Measurements from ENCODE around the gene PROZ.
A peak's percentile ranks its signal among the peaks of the same experiment; 100 is the strongest.

Gene PROZ

DNA sequence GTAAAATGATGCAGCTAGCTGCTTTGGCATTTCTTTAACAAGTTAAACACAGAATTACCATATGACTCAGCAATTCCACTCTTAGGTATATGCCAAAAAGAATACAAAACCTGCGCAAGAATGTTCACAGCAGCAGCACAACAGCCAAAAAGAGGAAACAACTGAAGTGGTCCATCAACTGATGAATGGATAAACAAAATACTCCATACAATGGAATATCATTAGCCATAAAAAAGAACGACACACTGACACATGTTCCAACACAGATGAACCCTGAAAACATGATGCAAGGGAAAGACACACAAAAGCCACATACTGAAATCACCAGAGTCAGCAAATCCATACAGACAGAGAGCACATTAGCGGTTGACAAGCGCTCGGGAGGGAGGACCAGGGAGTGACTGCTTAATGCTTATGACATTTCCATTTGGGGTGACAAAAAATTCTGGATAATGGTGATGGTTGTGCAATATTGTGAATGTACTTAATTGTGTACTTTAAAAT is 47.0 kb downstream of the PROZ start:
- DNase-seq (ENCODE audit: low spot score) = no peak

DNA sequence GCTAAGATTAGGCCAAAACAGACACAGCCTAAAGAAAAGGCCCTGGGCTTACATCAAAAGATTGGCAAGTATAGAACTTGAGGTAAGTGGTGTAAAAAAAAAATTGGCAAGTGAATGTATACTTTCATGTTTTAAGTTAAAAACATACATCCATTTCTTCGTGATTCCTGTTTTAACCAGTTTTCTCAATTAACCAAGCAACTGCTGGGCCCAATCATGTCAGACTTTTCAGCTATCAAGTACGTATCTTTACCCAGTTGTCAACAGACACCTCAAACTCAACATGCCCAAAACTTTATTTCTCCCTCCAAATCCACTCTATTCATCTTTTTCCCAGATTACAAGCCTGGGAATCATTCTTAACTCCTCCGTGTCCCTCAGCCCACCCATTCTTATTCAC is 49.0 kb downstream of the PROZ start:
- no peak for DNase-seq (ENCODE audit: low spot score)

DNA sequence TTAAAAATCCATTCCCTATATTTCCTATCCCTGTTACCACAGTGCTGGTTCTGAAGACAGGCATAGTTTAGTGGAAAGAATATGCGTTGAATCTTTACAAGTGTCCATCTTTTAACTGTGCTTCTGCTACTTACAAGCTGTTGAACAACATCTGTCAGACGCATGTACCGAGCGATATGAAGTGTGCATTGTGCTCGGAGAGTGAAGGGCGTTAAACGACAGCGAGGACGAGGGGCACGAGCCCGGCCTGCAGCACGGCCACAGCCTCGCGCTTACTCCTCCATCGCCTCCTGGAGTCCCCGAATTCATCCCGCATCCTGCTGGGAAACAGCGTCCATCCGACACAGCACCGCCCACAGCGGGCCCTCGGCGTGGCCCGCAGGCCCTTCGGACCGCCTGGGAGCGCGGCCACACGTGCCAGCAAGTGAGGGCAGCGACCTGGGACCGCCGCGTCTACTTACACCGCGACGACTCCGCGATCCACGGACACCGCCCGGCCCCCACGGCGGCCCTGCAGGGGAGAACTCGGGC is 49.5 kb downstream of the PROZ start:
- DNase-seq (ENCODE audit: low spot score) = no peak

DNA sequence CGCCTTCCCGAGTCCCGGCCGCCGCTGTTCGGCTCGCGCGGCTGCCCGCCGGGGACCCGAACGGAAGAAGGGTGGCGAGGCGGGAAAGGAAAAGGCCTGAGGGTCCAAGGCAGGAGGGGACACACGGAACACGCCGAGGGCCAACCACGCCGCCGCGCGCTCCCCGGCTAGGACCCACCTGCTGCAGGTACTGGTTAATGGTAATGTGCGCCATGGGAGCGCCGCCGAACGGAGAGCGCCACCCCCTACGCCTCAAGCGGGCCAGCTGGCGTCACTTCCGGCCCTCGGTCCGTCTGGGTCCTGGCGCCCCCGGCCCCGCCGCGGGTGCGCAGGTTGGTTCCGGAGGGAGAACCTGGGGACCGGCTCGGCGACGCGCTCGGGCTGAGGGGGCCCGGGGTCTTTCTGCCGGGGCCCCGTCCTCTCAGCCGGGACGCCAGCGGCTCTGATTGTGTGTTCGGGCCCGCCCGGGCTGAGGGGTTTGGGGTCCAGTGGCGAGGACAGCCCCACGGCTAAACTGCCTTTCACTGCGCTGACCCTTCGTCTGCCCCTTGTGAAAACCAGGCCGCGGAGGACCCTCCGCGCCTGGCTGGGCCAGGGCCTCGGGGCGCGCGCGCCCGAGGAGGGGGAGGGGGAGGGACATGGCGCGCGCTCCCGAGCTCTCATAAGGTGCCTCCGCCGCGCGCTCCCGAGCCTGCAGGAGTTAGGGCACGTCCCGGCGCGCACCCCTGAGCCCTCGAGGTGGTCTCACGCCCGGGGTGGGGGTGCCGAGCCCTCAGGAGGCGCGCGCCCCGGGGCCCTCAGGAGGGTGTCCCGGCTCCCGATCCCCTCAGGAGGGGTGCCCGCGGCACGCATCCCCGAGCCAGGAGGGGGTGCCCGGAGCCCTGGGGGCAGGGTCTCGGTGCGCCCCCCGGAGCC is 50.2 kb downstream of the PROZ start, which contains the start of gene PCID2:
PCID2 (minus strand) TSS at position 249 of the 915 bp plus-strand sequence; CDS start at position 214, 35 bp downstream.
- DNase-seq (ENCODE audit: low spot score) = peak; percentile 86

DNA sequence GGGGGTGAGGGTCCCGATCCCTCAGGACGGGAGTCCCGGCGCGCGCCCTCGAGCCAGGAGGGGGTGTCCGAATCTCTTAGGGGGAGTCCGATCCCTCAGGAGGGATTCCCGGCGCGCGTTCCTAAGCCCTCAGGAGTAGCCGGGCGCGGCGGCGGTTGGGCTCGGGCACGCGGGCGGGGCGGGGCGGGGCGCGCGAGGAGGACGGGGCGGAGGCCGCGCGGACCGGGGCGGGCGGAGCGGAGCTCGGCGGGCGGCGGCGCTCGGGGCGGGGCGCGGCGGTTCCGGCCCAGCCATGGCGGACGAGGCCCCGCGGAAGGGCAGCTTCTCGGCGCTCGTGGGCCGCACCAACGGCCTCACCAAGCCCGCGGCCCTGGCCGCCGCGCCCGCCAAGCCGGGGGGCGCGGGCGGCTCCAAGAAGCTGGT is 50.9 kb downstream of the PROZ start, which contains the start of gene CUL4A:
CUL4A (plus strand) TSS at position 278 of the 423 bp plus-strand sequence; CDS start at position 293, 15 bp downstream.
- peak; percentile 68 for DNase-seq (ENCODE audit: low spot score)

DNA sequence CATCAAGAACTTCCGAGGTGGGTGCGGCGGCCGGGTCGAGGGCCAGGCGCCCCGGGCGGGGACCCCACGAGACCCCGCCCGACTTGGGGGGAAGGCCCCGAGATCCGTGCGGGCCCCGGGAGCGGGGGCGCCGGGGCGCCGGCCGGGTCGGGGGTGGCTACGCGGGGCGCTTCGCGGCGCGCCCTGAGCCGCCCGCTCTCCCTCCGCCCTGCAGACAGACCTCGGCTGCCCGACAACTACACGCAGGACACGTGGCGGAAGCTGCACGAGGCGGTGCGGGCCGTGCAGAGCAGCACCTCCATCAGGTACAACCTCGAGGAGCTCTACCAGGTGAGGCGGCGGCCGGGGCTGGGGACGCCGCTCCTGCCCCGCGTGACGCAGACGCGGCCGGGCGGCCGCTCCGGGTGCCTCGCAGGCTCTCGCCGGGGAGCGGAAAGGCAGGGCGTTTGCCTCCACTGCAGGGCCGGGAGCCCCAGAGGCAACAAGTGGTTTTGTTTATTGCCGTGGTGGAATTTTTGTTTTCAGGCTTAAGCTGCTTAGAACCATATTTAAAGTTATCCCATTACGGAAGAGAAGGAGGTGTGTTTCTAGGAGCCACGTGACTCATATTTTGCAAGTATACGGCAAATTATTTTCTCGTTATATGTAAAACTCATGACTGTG is 51.4 kb downstream of the PROZ start:
- DNase-seq (ENCODE audit: low spot score) = peak; percentile 69

DNA sequence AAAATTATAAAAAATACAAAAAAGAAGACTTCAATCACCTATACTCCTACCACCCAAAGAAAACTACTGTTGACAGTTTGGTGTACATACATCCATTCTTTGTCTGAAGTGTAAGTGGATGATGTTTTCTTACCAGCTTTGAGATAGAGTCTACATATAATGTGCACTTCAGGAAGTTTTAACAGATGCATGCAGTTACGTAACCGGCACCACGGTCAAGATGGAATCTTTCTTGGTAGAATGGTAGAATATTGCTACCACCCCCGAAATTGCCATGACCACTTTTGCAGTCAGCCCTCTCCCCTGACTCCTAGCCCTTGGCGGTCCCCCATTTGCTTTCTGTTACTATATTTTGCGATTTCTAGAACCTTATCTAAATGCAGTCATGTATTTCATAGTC is 52.4 kb downstream of the PROZ start:
- no peak for DNase-seq (ENCODE audit: low spot score)

DNA sequence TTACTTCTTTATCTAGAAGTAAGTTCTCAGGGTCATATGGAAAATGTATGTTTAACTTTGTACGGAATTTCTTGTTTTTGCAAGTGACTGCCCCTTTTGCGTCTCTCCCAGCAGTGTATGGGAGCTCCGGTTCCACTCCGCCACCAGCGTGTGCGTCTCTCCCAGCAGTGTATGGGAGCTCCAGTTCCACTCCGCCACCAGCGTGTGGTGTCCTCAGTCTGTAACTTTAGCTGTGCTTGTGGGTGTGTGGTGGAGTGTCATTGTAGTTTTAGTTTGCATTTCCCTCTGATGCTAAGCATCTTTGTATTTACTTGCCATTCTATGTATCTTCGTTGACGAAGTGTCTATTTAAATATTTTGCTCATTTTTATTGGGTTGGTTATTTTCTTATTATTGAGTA is 53.3 kb downstream of the PROZ start:
- no peak for DNase-seq (ENCODE audit: low spot score)

DNA sequence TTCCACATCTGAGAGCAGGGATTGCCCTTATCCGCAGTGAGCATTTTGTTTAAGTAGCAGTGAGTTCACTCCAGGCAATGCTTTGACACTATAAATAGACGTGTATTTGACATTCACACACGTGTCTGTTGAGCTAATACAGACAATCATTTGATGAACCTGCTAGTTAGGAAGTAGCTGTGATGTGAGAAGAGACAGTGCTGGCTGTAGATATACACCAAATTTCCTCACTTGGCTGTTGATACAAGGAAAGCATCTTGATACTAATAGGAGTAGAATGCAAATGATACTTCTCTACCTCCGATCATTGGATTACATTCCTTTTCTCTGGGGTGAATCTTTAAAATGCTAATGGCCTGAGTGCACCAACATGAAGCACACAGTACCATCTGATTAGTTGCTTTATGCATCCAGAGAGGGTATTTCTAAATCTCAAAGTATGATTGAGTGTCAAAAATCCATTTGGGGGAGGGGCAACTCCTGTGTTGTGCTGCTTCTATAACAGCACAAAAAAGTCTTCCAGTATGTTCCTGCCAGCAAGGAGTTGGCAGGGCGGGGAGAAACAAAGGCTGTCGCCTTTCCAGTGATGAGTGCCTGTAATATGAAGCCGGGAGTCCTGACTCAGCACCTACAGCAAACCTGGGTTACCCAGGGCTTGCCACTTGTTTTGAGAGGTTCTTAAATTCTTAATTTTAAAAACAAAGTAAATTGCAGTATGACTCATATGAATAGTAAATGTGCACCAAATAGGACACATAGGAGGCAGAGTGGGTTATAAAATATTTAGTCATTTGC is 58.0 kb downstream of the PROZ start:
- DNase-seq (ENCODE audit: low spot score) = no peak

DNA sequence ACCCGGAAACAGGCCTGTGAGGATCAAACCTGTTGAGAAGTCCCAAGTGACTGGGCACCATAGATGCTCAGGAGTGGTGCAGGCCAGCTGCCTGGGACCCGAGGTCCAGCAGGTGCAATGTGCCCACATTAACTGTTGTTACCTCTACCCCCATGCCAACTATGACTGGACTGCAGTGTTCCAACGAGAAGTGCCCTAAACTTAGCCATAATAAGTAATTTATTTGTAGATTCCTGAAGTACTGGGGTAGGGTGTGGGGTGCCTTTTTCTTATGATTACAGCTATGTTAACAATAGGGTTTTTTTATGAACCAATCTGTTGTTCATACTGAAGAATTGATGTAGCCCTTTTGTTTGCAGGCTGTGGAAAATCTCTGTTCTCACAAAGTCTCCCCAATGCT is 60.1 kb downstream of the PROZ start:
- DNase-seq (ENCODE audit: low spot score) = no peak

DNA sequence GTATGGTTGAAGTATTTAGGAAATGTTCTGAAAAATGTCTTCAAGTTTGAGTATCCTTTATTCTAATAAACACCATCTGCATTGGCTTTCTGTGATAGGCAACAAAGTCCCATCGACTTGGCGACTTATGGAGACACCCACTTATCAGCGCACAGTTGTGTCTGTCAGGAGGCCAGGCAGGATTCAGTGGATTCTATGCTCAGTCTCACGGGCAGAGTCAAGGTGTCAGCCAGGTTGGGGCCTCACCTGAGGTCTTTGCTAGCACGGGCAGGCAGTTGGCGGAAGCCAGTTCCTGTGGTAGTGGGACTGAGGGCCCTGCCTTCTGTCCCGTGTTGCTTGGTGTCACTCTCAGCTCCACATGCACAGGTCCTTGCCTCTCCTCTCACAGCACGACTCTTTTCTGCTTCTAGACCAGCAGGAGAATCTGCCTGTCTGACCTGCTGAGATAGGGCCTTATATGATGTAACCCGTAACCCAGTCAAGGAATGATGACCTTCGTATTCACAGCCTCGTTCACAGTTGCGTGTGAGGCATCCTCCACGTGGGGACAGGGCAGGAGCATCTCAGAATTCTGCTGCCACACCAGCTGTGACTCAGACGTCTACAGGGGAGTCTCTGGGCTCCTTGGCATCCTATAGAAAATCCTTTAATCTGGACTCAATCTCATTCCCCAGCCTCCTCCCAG is 61.0 kb downstream of the PROZ start:
- DNase-seq (ENCODE audit: low spot score) = no peak

DNA sequence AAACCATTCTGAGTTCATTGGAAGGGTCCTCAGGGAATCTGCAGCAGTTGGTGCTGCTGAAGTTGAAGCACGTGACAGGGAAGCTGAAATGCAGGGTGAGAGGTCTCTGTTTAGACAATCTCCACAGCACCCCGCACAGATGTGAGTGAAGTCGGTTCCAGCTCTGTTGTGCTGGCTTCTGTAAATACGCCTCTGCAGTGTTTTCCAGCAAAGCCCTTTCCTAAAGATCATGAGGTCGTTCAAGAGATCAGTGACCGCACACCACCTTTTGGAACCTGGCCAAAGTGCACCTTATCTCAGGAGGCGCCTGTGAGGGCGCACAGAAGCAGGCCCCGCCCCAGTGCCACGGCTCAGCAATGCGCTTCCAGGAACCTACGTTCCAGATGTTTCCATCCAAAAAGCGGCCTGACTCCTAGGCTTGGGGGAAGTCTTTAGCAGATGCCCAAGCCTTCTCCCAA is 61.7 kb downstream of the PROZ start:
- DNase-seq (ENCODE audit: low spot score) = no peak

DNA sequence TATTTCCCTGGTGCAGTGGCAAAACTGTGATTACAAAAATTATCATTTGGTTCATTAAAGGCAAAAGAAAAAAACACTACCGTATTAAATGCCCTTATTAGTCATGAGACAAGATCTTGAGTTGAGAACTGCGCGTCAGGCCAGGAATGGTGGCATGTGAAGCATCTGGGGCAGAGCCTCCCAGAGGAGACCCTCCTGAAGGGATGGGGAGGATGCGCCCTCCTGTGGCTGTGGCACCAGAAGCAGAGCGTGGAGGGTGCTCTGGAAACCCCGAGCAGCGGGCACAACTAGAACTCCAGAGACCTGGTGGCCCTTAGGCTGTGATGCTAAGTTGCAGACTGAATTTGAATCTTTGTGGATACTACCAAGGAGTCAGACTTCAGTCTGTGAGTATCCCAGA is 62.4 kb downstream of the PROZ start:
- DNase-seq (ENCODE audit: low spot score) = no peak

Data from CD4-positive, alpha-beta T cell treated with Interleukin-6 at 100 ng/mL for 8 hours (primary cell).